Measurements from ENCODE around the gene KIF16B. TPM values are rescaled to one million over a fixed set of nuclear protein-coding genes. Genes with fewer than 3 reads are reported as not detected.

The KIF16B gene
- total RNA-seq, 1 experiment from 2014 or later, result 7.6 TPM

GRCh38 chr20:16366529-16366928 lies 206.7 kb downstream of the KIF16B start (continued):
- TF ChIP-seq AR (CRISPR knock-in tag; IDR thresholded peaks at IDR 0.05), result no peak
- TF ChIP-seq ZNF121 (CRISPR knock-in tag; IDR thresholded peaks at IDR 0.05), result no peak
- no peak for TF ChIP-seq ARID4B (CRISPR knock-in tag; IDR thresholded peaks at IDR 0.05; ENCODE audit: borderline replicate concordance)
- no peak for TF ChIP-seq FOXK1 (CRISPR knock-in tag; IDR thresholded peaks at IDR 0.05)
- TF ChIP-seq E2F4 (CRISPR knock-in tag; IDR thresholded peaks at IDR 0.05; ENCODE audit: borderline replicate concordance, low read depth), result no peak

- ATAC-seq, result no peak
- Mint-ChIP-seq H3K9me3 (no peaks in the 10 kb centered on the region), H3K27ac (no peak overlapping the region), H3K4me1 (peaks cover 11% of the 10 kb centered on the region), H3K4me3 (no peak overlapping the region), H3K36me3 (peaks cover 14% of the 10 kb centered on the region), H3K27me3 (ENCODE audit: low read depth) (no peaks in the 10 kb centered on the region)
- ChIA-PET POLR2A (no interaction called here), CTCF (no interaction called here)
- no peak for DNase-seq (ENCODE audit: low spot score)
- TF ChIP-seq ERG (CRISPR knock-in tag; IDR thresholded peaks at IDR 0.05) (no peak), CREM (CRISPR knock-in tag; IDR thresholded peaks at IDR 0.05) (no peak), GTF2I (CRISPR knock-in tag; conservative IDR thresholded peaks at IDR 0.05) (no peak)
Measured at GRCh38 chr20:16364320-16364687, 208.9 kb downstream of the KIF16B start.

- POLR2A ChIA-PET, result no interaction called here
- H3K27me3 Mint-ChIP-seq (ENCODE audit: low read depth), result no peaks in the 10 kb centered on the region
- no peak overlapping the region for H3K27ac Mint-ChIP-seq
- TF ChIP-seq FOXK1 (CRISPR knock-in tag; IDR thresholded peaks at IDR 0.05) (no peak), ZNF671 (CRISPR knock-in tag; IDR thresholded peaks at IDR 0.05) (no peak), ATF2 (CRISPR knock-in tag; IDR thresholded peaks at IDR 0.05; ENCODE audit: borderline replicate concordance, low read depth) (no peak)
- ATAC-seq, result no peak
- peaks cover 10% of the 10 kb centered on the region for H3K36me3 Mint-ChIP-seq
- CTCF ChIA-PET, result no interaction called here
- H3K4me1 Mint-ChIP-seq, result peaks cover 6% of the 10 kb centered on the region
- no peaks in the 10 kb centered on the region for H3K9me3 Mint-ChIP-seq
- no peak for DNase-seq (ENCODE audit: low spot score)
- H3K4me3 Mint-ChIP-seq, result no peak overlapping the region
Measured at GRCh38 chr20:16363506-16364319, 209.5 kb downstream of the KIF16B start.

Data from WTC11 (cell line).